Activated B cell treated with CpG ODN at 0.5 μM for 24 hours (primary cell): ENCODE results near the gene POR. TPM values are rescaled to one million over a fixed set of nuclear protein-coding genes. Genes with fewer than 3 reads are reported as not detected.

ENCODE experiments used
- ATAC-seq: fragments of 200-7000 bp; cut with Tn5 transposase; one replicate; pipeline ENCODE4 v1.10.0; 2021; ENCODE audit warnings: low read depth, mild to moderate bottlenecking, moderate library complexity
- CTCF ChIA-PET: fragments of 350-600 bp; sonication (Branson Sonifier 250); formaldehyde crosslinking; loops from one replicate; lab custom pipeline; 2021; ENCODE audit warnings: antibody characterized with exemption; lab: Charles Lee
- POLR2A ChIA-PET: fragments of 350-600 bp; sonication (Branson Sonifier 250); formaldehyde crosslinking; loops from one replicate; lab custom pipeline; 2021; ENCODE audit warnings: antibody characterized with exemption; lab: Charles Lee
- DNase-seq: peaks from one replicate; pipeline ENCODE4 v3.0.0; 2022
- H3K27ac Mint-ChIP-seq: one replicate; pipeline ENCODE4 v1.8.0; 2020; ENCODE audit warnings: mixed read lengths
- H3K27me3 Mint-ChIP-seq: one replicate; pipeline ENCODE4 v1.8.0; 2021; ENCODE audit warnings: mixed read lengths
- H3K36me3 Mint-ChIP-seq: one replicate; pipeline ENCODE4 v1.8.0; 2021; ENCODE audit warnings: low read depth, mixed read lengths
- H3K4me1 Mint-ChIP-seq: one replicate; pipeline ENCODE4 v1.8.0; 2021; ENCODE audit warnings: mixed read lengths
- H3K4me3 Mint-ChIP-seq: one replicate; pipeline ENCODE4 v1.8.0; 2020; ENCODE audit warnings: mild to moderate bottlenecking, mixed read lengths
- H3K9me3 Mint-ChIP-seq: one replicate; pipeline ENCODE4 v1.8.0; 2020; ENCODE audit warnings: mixed read lengths
- intact Hi-C: fragments of 100-400 bp; cut with micrococcal nuclease; formaldehyde crosslinking; loops from one replicate; pipeline ENCODE4 v1.15.1; 2024
- total RNA-seq: library from RNA; stranded (reverse); gene quantifications from 2 replicates; pipeline ENCODE4 v1.2.3, GENCODE V29; 2022
- TF ChIP-seq, protein P1 (sequence below): fragments of 200-600 bp; IDR thresholded peaks from one replicate; pipeline ENCODE4 v1.8.0; 2022; ENCODE audit warnings: antibody characterized with exemption, mild to moderate bottlenecking

POR gene
- total RNA-seq, 1 donor from 2014 or later: 63.5 TPM

DNA sequence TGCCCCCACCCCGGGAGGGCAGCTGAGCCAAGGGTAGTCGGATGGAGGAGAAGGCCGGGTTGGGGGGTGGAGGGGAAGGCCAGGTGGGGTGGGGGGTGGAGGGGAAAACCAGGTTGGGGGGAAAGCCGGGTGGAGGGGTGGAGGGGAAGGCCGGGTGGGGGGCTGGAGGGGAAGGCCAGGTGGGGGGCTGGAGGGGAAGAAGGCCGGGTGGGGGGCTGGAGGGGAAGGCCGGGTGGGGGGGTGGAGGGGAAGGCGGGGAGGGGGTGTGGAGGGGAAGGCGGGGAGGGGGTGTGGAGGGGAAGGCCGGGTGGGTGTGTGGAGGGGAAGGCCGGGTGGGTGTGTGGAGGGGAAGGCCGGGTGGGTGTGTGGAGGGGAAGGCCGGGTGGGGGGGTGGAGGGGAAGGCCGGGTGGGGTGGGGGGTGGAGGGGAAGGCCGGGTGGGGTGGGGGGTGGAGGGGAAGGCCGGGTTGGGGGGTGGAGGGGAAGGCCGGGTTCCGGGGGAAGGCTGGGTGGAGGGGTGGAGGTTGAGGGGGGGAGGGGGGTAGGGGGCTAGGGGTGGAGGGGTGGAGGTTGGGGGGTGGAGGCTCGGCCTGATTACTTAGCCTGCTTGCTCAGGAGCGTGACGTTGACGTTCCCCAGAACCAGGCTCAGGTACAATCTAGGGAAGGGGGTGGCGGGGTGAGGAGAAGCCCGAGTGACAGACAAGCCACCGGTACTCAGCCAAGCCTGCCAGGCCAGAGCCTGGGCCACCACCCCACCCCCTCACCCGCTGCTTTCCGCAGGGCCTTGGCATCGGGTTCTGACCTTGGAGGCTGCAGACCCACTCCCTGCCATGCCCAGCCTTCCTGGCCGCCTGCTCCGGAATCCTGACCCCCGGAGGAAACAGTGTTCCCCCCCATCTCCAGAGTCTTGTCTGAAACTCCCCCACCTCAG lies 73.9 kb downstream of the POR start:
- H3K4me1 Mint-ChIP-seq: peaks cover 36% of the 10 kb centered on the region
- intact Hi-C loops: no loop called here
- POLR2A ChIA-PET: interaction anchor here (1.0 to 2.2 kb wide), 4 partner anchors 20 to 59 kb away, joined by 3 to 11 read pairs (median 3); partner anchors contain the start of genes MDH2 and STYXL1
- CTCF ChIA-PET: no interaction called here
- TF ChIP-seq, protein P1, sequence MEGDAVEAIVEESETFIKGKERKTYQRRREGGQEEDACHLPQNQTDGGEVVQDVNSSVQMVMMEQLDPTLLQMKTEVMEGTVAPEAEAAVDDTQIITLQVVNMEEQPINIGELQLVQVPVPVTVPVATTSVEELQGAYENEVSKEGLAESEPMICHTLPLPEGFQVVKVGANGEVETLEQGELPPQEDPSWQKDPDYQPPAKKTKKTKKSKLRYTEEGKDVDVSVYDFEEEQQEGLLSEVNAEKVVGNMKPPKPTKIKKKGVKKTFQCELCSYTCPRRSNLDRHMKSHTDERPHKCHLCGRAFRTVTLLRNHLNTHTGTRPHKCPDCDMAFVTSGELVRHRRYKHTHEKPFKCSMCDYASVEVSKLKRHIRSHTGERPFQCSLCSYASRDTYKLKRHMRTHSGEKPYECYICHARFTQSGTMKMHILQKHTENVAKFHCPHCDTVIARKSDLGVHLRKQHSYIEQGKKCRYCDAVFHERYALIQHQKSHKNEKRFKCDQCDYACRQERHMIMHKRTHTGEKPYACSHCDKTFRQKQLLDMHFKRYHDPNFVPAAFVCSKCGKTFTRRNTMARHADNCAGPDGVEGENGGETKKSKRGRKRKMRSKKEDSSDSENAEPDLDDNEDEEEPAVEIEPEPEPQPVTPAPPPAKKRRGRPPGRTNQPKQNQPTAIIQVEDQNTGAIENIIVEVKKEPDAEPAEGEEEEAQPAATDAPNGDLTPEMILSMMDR: no peak
- H3K36me3 Mint-ChIP-seq: peaks cover 53% of the 10 kb centered on the region
- peak overlapping the region; percentile 57 for H3K27ac Mint-ChIP-seq
- no peak for DNase-seq
- peak; percentile 14 for ATAC-seq
- no peaks in the 10 kb centered on the region for H3K9me3 Mint-ChIP-seq
- H3K27me3 Mint-ChIP-seq: no peaks in the 10 kb centered on the region
- no peak overlapping the region for H3K4me3 Mint-ChIP-seq

DNA sequence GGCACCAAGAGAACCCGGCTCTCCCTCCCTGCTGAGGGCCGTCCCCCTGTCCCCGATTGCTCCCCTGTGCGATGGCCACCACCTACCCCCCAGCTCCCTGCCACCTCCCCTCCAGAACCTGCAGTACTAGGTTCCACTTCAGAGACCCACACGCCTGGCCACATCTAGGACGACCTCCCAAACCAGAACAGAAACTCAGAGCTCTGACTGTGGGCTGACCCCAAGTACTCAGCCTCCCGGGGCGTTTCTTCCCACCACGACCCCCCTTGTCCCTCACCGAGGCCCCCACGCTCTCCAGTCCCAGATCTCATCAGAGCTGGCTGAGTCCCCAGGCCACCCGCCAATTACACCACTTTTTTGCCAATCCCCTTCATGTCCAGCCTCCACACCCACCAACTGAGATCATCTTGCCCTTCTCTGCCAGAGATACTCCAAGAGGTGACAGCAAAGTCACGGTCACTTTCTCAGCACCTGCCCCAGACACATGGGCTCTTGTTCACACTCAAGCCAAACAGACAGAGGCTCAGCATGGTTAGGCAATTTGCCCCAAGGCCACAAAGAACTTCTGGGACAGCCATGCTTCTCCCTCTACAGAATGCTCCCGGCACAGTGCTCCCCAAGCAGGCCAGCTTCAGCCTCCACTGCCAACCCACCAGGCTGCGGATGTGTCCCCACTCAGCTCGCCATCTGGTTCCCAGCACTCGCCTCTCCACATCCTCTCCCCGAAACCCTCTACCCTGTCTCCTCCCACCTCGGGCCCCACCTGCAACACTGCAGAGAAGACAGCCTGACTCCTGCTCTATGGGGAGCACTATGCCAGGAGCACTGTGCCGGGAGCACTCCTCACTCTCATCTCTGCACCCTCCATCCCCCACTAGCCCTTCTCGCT lies 74.8 kb downstream of the POR start:
- H3K27ac Mint-ChIP-seq: peak overlapping the region; percentile 57
- POLR2A ChIA-PET: interaction anchor here (1.0 to 2.2 kb wide), 3 partner anchors 19 to 58 kb away, joined by 3 to 11 read pairs (median 3); partner anchors contain the start of genes MDH2 and STYXL1
- H3K4me3 Mint-ChIP-seq: peak overlapping the region; percentile 50

DNA sequence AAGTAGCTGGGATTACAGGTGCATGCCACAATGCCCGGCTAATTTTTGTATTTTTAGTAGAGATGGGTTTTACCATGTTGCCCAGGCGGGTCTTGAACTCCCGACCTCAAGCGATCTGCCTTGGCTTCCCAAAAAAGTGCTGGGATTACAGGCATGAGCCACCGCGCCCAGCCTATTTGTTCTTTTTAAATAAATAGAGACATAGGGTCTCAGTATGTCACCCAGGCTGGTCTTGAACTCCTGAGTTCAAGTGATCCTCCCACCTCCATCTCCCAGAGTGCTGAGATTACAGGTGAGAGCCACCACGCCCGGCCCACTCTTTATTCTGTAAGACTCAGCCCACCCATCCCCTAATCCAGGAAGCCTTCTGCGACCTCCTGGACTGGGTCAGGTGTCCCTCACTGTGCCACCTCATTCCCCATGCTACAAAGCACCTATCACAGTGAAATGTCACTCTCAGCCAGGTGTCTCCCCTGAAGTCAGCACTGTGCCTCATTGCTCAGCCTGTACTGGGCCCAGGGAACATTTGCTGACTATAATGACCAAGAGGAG lies 76.7 kb downstream of the POR start:
- Mint-ChIP-seq H3K27me3 (no peaks in the 10 kb centered on the region), H3K4me3 (no peak overlapping the region), H3K27ac (no peak overlapping the region), H3K4me1 (peaks cover 42% of the 10 kb centered on the region), H3K36me3 (peaks cover 39% of the 10 kb centered on the region), H3K9me3 (no peaks in the 10 kb centered on the region)
- DNase-seq (no peak), ATAC-seq (no peak)
- TF ChIP-seq, protein P1: no peak
- intact Hi-C loops: loop anchor here (5.0 kb wide), 2 partner anchors 311 to 366 kb away; partner anchors contain the start of genes HSPB1 and YWHAG
- ChIA-PET POLR2A (no interaction called here), CTCF (no interaction called here)

More for the DNA sequence above, 74.8 kb downstream of the POR start:
- peaks cover 36% of the 10 kb centered on the region for H3K4me1 Mint-ChIP-seq
- CTCF ChIA-PET: interaction anchor here (1.1 kb wide), 1 partner anchor 29 kb away, joined by 3 read pairs; no protein-coding TSS in a partner anchor
- intact Hi-C loops: loop anchor here (5.0 kb wide), 2 partner anchors 313 to 368 kb away; partner anchors contain the start of genes HSPB1 and YWHAG
- no peak for DNase-seq
- H3K9me3 Mint-ChIP-seq: no peaks in the 10 kb centered on the region
- TF ChIP-seq, protein P1: no peak
- peaks cover 48% of the 10 kb centered on the region for H3K36me3 Mint-ChIP-seq
- ATAC-seq: peak; percentile 20
- no peaks in the 10 kb centered on the region for H3K27me3 Mint-ChIP-seq

DNA sequence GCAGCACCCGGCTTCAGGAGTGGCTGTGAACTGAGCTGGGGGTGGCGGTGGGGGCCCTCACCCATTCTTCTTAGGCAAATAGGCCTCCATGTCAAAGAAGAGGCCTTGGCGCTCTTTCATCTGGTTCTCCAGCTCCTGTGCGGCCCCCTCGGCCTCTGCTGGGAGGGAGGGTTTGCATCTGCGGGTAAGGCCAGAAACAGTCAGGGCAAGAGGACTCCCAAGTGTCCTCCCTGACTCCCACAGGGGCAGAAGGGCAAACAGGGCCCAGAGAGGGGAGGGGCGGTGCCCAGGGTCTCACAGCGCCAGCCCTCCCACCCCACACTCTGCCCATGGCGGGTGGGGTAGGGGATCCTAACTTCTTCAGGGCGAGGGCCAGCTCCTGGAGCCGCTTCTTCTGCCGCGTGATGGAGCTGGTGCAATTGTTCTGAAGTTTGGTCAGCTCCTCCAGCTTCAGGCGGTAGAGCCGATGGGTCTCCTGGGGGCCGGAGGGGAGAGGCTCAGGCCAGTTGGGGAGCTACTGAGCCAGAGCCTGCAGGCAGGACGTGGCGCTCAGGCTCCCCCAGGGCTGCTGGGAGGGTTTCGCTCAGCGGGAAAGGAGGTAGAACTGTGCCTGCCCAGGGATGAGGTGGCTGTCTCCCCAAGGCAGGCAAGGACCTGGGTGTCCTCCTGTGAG lies 77.3 kb downstream of the POR start:
- intact Hi-C loops: loop anchor here (5.0 kb wide), 2 partner anchors 310 to 365 kb away; partner anchors contain the start of genes HSPB1 and YWHAG
- POLR2A ChIA-PET: interaction anchor here (1.5 to 2.0 kb wide), 2 partner anchors 55 to 77 kb away, joined by 3 to 10 read pairs; partner anchors contain the start of genes MDH2, POR and STYXL1
- TF ChIP-seq, protein P1: no peak
- CTCF ChIA-PET: no interaction called here
- Mint-ChIP-seq H3K27ac (no peak overlapping the region), H3K9me3 (no peaks in the 10 kb centered on the region), H3K27me3 (no peaks in the 10 kb centered on the region), H3K4me3 (no peak overlapping the region), H3K4me1 (peaks cover 46% of the 10 kb centered on the region), H3K36me3 (peaks cover 33% of the 10 kb centered on the region)
- no peak for DNase-seq
- ATAC-seq: no peak
